GM18858 (cell line): Measurements from ENCODE around the gene SOD3.

Experiments
- ATAC-seq: cut with Tn5 transposase; IDR thresholded peaks from one replicate; pipeline ENCODE4 v1.9.1; 2021; ENCODE audit not compliant: unreplicated experiment

SOD3 gene

GRCh38 chr4:24840826-24841543 lies 45.6 kb downstream of the SOD3 start:
- ATAC-seq, result no peak

- no peak for ATAC-seq
Observed at GRCh38 chr4:24842356-24842755, 47.0 kb downstream of the SOD3 start.

GRCh38 chr4:24843096-24843495 lies 47.7 kb downstream of the SOD3 start:
- no peak for ATAC-seq

GRCh38 chr4:24845132-24845531 lies 49.8 kb downstream of the SOD3 start:
- ATAC-seq, result no peak

- no peak for ATAC-seq
Observed at GRCh38 chr4:24845902-24846301, 50.5 kb downstream of the SOD3 start.

GRCh38 chr4:24846716-24847115 lies 51.3 kb downstream of the SOD3 start:
- no peak for ATAC-seq

GRCh38 chr4:24849351-24849750 lies 54.0 kb downstream of the SOD3 start:
- no peak for ATAC-seq

- ATAC-seq, result no peak
Observed at GRCh38 chr4:24849756-24850155, 54.4 kb downstream of the SOD3 start.
